ENCODE measurements around the gene WSB2. TPM values are rescaled to one million over a fixed set of nuclear protein-coding genes. Genes with fewer than 3 reads are reported as not detected.
"Not testable (repeated sequence)": the region's sequence is repeated elsewhere in the genome, so short reads cannot be mapped to it uniquely, and the experiment has no call there.

The WSB2 gene
- polyA plus RNA-seq, 1 donor = 68.1 TPM

DNA sequence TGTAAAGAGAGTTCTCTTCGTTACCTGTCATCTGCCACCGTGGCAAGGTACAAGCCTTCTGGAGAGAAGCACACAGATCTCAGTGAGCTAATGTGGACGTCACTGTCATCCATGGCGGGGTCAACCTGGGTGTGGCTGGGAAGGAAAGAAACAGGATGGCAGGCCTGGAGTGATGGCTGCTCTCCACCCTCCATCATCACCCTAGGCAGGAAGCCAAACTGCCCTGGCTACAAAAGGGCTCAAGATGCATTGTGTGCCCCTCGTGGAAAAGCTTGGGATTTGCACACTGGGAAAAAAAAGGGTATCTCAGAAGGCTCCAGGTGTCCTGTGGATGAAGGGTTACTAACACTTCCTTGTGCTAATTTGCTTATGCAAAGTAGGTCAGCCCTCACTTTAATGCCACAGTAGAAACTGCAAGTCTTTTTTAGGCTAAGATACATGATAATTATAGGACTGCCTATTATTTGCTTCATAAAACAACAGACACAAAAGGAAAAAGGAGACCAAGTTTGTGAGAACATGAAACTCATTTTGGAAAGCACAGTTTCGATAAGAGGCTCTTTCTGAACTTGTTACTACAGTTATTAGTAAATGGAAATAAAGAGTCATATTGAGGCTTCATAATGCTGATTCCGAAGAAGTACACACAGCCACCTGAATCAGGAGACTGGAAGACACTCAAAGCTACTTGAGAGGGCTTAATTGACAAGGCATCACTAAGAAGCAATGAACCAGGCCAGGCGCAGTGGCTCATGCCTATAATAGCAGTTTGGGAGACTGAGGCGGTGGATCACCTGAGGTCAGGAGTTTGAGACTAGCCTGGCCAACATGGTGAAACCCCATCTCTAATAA, 25.6 kb downstream of the WSB2 start:
- H3K4me1 ChIP-seq (ENCODE audit: control insufficient read depth, insufficient read depth, low read length) = no peaks in the 10 kb centered on the region
- H3K27me3 ChIP-seq (ENCODE audit: control insufficient read depth, insufficient read depth, low read length) = no peaks in the 10 kb centered on the region
- peaks cover 93% of the 10 kb centered on the region for H3K36me3 ChIP-seq (ENCODE audit: control insufficient read depth, insufficient read depth, low read length)
- 100% methylated on average over 1 of the region's 9 CpGs for whole genome bisulfite sequencing (ENCODE audit: insufficient coverage, low lambda C conversion rate)
- DNase-seq = no peak
- no peak overlapping the region for H3K27ac ChIP-seq (ENCODE audit: low read length)
- H3K4me3 ChIP-seq (ENCODE audit: low read length) = no peak overlapping the region
- H3K9me3 ChIP-seq (ENCODE audit: control insufficient read depth, low read depth, low read length) = no peaks in the 10 kb centered on the region

- Histone ChIP-seq H3K4me3 (ENCODE audit: low read length) (no peak overlapping the region), H3K27me3 (ENCODE audit: control insufficient read depth, insufficient read depth, low read length) (no peaks in the 10 kb centered on the region), H3K36me3 (ENCODE audit: control insufficient read depth, insufficient read depth, low read length) (peaks cover 95% of the 10 kb centered on the region), H3K4me1 (ENCODE audit: control insufficient read depth, insufficient read depth, low read length) (no peaks in the 10 kb centered on the region), H3K9me3 (ENCODE audit: control insufficient read depth, low read depth, low read length) (no peaks in the 10 kb centered on the region), H3K27ac (ENCODE audit: low read length) (no peak overlapping the region)
- peak; percentile 19 to 35 for DNase-seq
- 100% methylated on average over 1 of the region's 5 CpGs for WGBS (ENCODE audit: insufficient coverage, low lambda C conversion rate)
Measured at GRCh38 chr12:118034429-118035189, 26.4 kb downstream of the WSB2 start.

DNA sequence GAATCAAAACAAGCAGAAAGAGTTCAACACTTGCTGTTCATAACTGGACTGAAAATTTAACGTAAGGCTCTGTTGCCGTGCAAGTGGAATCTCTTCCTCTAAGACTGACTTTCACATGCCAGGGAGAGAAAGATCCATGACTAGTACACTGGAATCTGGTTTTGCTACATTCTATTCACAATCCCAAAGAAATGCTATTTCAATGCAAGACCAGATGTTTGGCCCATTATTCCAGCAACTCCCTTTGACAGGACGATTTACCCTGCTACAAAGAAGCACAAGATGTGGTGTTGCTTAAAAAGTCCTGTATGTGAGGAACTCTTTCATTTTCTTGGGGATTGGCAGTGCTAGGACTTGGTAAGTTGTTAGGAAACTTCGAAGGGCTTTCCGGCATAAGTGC, 27.1 kb downstream of the WSB2 start:
- DNase-seq = no peak
- no peaks in the 10 kb centered on the region for H3K9me3 ChIP-seq (ENCODE audit: control insufficient read depth, low read depth, low read length)
- WGBS (ENCODE audit: insufficient coverage, low lambda C conversion rate) = no CpG with 5 or more reads among the region's 5 CpGs
- no peaks in the 10 kb centered on the region for H3K27me3 ChIP-seq (ENCODE audit: control insufficient read depth, insufficient read depth, low read length)
- no peaks in the 10 kb centered on the region for H3K4me1 ChIP-seq (ENCODE audit: control insufficient read depth, insufficient read depth, low read length)
- no peak overlapping the region for H3K4me3 ChIP-seq (ENCODE audit: low read length)
- peaks cover 89% of the 10 kb centered on the region for H3K36me3 ChIP-seq (ENCODE audit: control insufficient read depth, insufficient read depth, low read length)
- H3K27ac ChIP-seq (ENCODE audit: low read length) = no peak overlapping the region

GRCh38 chr12:118033323-118033722, 27.7 kb downstream of the WSB2 start:
- Histone ChIP-seq H3K27me3 (ENCODE audit: control insufficient read depth, insufficient read depth, low read length) (no peaks in the 10 kb centered on the region), H3K4me3 (ENCODE audit: low read length) (no peak overlapping the region), H3K27ac (ENCODE audit: low read length) (no peak overlapping the region), H3K4me1 (ENCODE audit: control insufficient read depth, insufficient read depth, low read length) (no peaks in the 10 kb centered on the region), H3K9me3 (ENCODE audit: control insufficient read depth, low read depth, low read length) (no peaks in the 10 kb centered on the region), H3K36me3 (ENCODE audit: control insufficient read depth, insufficient read depth, low read length) (peaks cover 86% of the 10 kb centered on the region)
- 100% methylated on average over 1 of the region's 5 CpGs for WGBS (ENCODE audit: insufficient coverage, low lambda C conversion rate)
- DNase-seq = no peak

DNA sequence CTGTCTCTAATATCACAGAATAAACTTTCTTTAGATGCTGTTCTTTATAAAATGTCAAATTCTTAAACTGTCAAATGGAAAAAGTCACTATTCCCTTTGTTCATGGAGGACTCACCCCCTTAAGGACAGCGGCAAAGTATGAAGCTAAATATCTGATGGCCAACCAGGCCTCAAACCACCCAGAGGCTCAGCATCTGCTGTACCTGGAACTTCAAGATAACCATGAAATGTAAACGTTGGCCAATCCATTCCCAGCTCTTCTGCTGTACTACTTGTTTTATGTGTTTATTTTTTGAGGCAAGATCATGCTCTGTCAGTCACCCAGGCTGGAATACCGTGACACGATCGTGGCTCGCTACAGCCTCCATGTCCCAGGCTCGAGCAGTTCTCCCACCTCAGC, 28.8 kb downstream of the WSB2 start:
- DNase-seq = no peak
- no peak overlapping the region for H3K27ac ChIP-seq (ENCODE audit: low read length)
- no peaks in the 10 kb centered on the region for H3K27me3 ChIP-seq (ENCODE audit: control insufficient read depth, insufficient read depth, low read length)
- no peaks in the 10 kb centered on the region for H3K4me1 ChIP-seq (ENCODE audit: control insufficient read depth, insufficient read depth, low read length)
- WGBS (ENCODE audit: insufficient coverage, low lambda C conversion rate) = no CpG with 5 or more reads among the region's 7 CpGs
- peaks cover 83% of the 10 kb centered on the region for H3K36me3 ChIP-seq (ENCODE audit: control insufficient read depth, insufficient read depth, low read length)
- no peak overlapping the region for H3K4me3 ChIP-seq (ENCODE audit: low read length)
- no peaks in the 10 kb centered on the region for H3K9me3 ChIP-seq (ENCODE audit: control insufficient read depth, low read depth, low read length)

GRCh38 chr12:118029166-118029565, 31.8 kb downstream of the WSB2 start:
- DNase-seq = no peak
- no CpG with 5 or more reads among the region's 5 CpGs for WGBS (ENCODE audit: insufficient coverage, low lambda C conversion rate)
- Histone ChIP-seq H3K4me1 (ENCODE audit: control insufficient read depth, insufficient read depth, low read length) (no peaks in the 10 kb centered on the region), H3K36me3 (ENCODE audit: control insufficient read depth, insufficient read depth, low read length) (peaks cover 78% of the 10 kb centered on the region), H3K9me3 (ENCODE audit: control insufficient read depth, low read depth, low read length) (no peaks in the 10 kb centered on the region), H3K4me3 (ENCODE audit: low read length) (no peak overlapping the region), H3K27ac (ENCODE audit: low read length) (no peak overlapping the region), H3K27me3 (ENCODE audit: control insufficient read depth, insufficient read depth, low read length) (no peaks in the 10 kb centered on the region)

GRCh38 chr12:118025168-118025567, 35.8 kb downstream of the WSB2 start:
- 100% methylated on average over 1 of the region's 4 CpGs for WGBS (ENCODE audit: insufficient coverage, low lambda C conversion rate)

GRCh38 chr12:118023301-118023860, 37.6 kb downstream of the WSB2 start:
- Histone ChIP-seq H3K36me3 (ENCODE audit: control insufficient read depth, insufficient read depth, low read length) (peaks cover 58% of the 10 kb centered on the region), H3K9me3 (ENCODE audit: control insufficient read depth, low read depth, low read length) (no peaks in the 10 kb centered on the region), H3K27me3 (ENCODE audit: control insufficient read depth, insufficient read depth, low read length) (no peaks in the 10 kb centered on the region), H3K27ac (ENCODE audit: low read length) (no peak overlapping the region), H3K4me3 (ENCODE audit: low read length) (no peak overlapping the region), H3K4me1 (ENCODE audit: control insufficient read depth, insufficient read depth, low read length) (no peaks in the 10 kb centered on the region)
- DNase-seq = no peak
- WGBS (ENCODE audit: insufficient coverage, low lambda C conversion rate) = no CpG with 5 or more reads among the region's 9 CpGs

More at GRCh38 chr12:118025168-118025567, 35.8 kb downstream of the WSB2 start:
- Histone ChIP-seq H3K27ac (ENCODE audit: low read length) (no peak overlapping the region), H3K4me3 (ENCODE audit: low read length) (no peak overlapping the region), H3K4me1 (ENCODE audit: control insufficient read depth, insufficient read depth, low read length) (no peaks in the 10 kb centered on the region), H3K9me3 (ENCODE audit: control insufficient read depth, low read depth, low read length) (no peaks in the 10 kb centered on the region), H3K36me3 (ENCODE audit: control insufficient read depth, insufficient read depth, low read length) (peaks cover 55% of the 10 kb centered on the region), H3K27me3 (ENCODE audit: control insufficient read depth, insufficient read depth, low read length) (no peaks in the 10 kb centered on the region)
- DNase-seq = no peak

GRCh38 chr12:118022728-118023109, 38.3 kb downstream of the WSB2 start:
- H3K27me3 ChIP-seq (ENCODE audit: control insufficient read depth, insufficient read depth, low read length) = no peaks in the 10 kb centered on the region
- DNase-seq = no peak
- no peaks in the 10 kb centered on the region for H3K9me3 ChIP-seq (ENCODE audit: control insufficient read depth, low read depth, low read length)
- no CpG with 5 or more reads among the region's 3 CpGs for WGBS (ENCODE audit: insufficient coverage, low lambda C conversion rate)
- H3K4me1 ChIP-seq (ENCODE audit: control insufficient read depth, insufficient read depth, low read length) = no peaks in the 10 kb centered on the region
- no peak overlapping the region for H3K27ac ChIP-seq (ENCODE audit: low read length)
- H3K4me3 ChIP-seq (ENCODE audit: low read length) = no peak overlapping the region
- peaks cover 54% of the 10 kb centered on the region for H3K36me3 ChIP-seq (ENCODE audit: control insufficient read depth, insufficient read depth, low read length)

GRCh38 chr12:118022097-118022727, 38.8 kb downstream of the WSB2 start:
- H3K4me3 ChIP-seq (ENCODE audit: low read length); H3K4me1 ChIP-seq (ENCODE audit: control insufficient read depth, insufficient read depth, low read length); H3K9me3 ChIP-seq (ENCODE audit: control insufficient read depth, low read depth, low read length); H3K27me3 ChIP-seq (ENCODE audit: control insufficient read depth, insufficient read depth, low read length); DNase-seq; H3K27ac ChIP-seq (ENCODE audit: low read length): not testable (repeated sequence)
- peaks cover 52% of the 10 kb centered on the region for H3K36me3 ChIP-seq (ENCODE audit: control insufficient read depth, insufficient read depth, low read length)
- WGBS (ENCODE audit: insufficient coverage, low lambda C conversion rate) = 100% methylated on average over 2 of the region's 13 CpGs
